ENCODE measurements around the gene PPP1R1C.

PPP1R1C gene

GRCh38 chr2:181971032-181971431 is 14.6 kb upstream of the PPP1R1C start:
- DNase-seq (ENCODE audit: low read depth in 2 of 3, low spot score in 2 of 3), result no peak

- no peak for DNase-seq (ENCODE audit: low read depth in 2 of 3, low spot score in 2 of 3)
Observed at GRCh38 chr2:181972431-181973170, 13.1 kb upstream of the PPP1R1C start.

GRCh38 chr2:181973171-181973783 is 12.4 kb upstream of the PPP1R1C start:
- no peak for DNase-seq (ENCODE audit: low read depth in 2 of 3, low spot score in 2 of 3)

- no peak for DNase-seq (ENCODE audit: low read depth in 2 of 3, low spot score in 2 of 3)
Observed at GRCh38 chr2:181977661-181978350, 7.8 kb upstream of the PPP1R1C start.

- no peak for DNase-seq (ENCODE audit: low read depth in 2 of 3, low spot score in 2 of 3)
Observed at GRCh38 chr2:181978351-181979150, 7.1 kb upstream of the PPP1R1C start.

GRCh38 chr2:181984060-181984459 is 1.6 kb upstream of the PPP1R1C start:
- no peak for DNase-seq (ENCODE audit: low read depth in 2 of 3, low spot score in 2 of 3)

- no peak for DNase-seq (ENCODE audit: low read depth in 2 of 3, low spot score in 2 of 3)
Observed at GRCh38 chr2:181984814-181985631, 630 bp upstream of the PPP1R1C start.

- no peak for DNase-seq (ENCODE audit: low read depth in 2 of 3, low spot score in 2 of 3)
Observed at GRCh38 chr2:181988154-181988924, 2.7 kb downstream of the PPP1R1C start.

GRCh38 chr2:181989099-181989498 is 3.4 kb downstream of the PPP1R1C start:
- no peak for DNase-seq (ENCODE audit: low read depth in 2 of 3, low spot score in 2 of 3)

GRCh38 chr2:181991171-181991885 is 5.7 kb downstream of the PPP1R1C start:
- no peak for DNase-seq (ENCODE audit: low read depth in 2 of 3, low spot score in 2 of 3)

- no peak for DNase-seq (ENCODE audit: low read depth in 2 of 3, low spot score in 2 of 3)
Observed at GRCh38 chr2:181992776-181993175, 7.1 kb downstream of the PPP1R1C start.

- DNase-seq (ENCODE audit: low read depth in 2 of 3, low spot score in 2 of 3), result no peak
Observed at GRCh38 chr2:181995289-181995688, 9.6 kb downstream of the PPP1R1C start.

- no peak for DNase-seq (ENCODE audit: low read depth in 2 of 3, low spot score in 2 of 3)
Observed at GRCh38 chr2:181998041-181998835, 12.6 kb downstream of the PPP1R1C start.

- no peak for DNase-seq (ENCODE audit: low read depth in 2 of 3, low spot score in 2 of 3)
Observed at GRCh38 chr2:181998891-181999654, 13.4 kb downstream of the PPP1R1C start.

GRCh38 chr2:181999911-182000310 is 14.3 kb downstream of the PPP1R1C start:
- DNase-seq (ENCODE audit: low read depth in 2 of 3, low spot score in 2 of 3), result no peak

- DNase-seq (ENCODE audit: low read depth in 2 of 3, low spot score in 2 of 3), result no peak
Observed at GRCh38 chr2:182004945-182005520, 19.4 kb downstream of the PPP1R1C start.

- DNase-seq (ENCODE audit: low read depth in 2 of 3, low spot score in 2 of 3), result no peak
Observed at GRCh38 chr2:182006595-182007341, 21.1 kb downstream of the PPP1R1C start.

Data from activated CD8-positive, alpha-beta memory T cell treated with anti-CD3 and anti-CD28 coated beads for 48 hours (primary cell).